ENCODE measurements around the gene KISS1R. TPM values are rescaled to one million over a fixed set of nuclear protein-coding genes. Genes with fewer than 3 reads are reported as not detected.

Gene KISS1R
- total RNA-seq, 1 experiment from 2014 or later, result not detected

Other genes with a start within 250 kb of the KISS1R start
- 35.6 and 45.6 TPM in 2 replicates for gene FSTL3, start 240.9 kb upstream of the KISS1R start, total RNA-seq (2014; rRNA removed; shearing (Covaris generic))
- gene PRSS57, start 221.9 kb upstream of the KISS1R start, total RNA-seq (2014; rRNA removed; shearing (Covaris generic)), result not detected in 2 replicates
- gene PALM, start 208.4 kb upstream of the KISS1R start, total RNA-seq (2014; rRNA removed; shearing (Covaris generic)), result 3.7 and 5.8 TPM in 2 replicates
- not detected in 2 replicates for gene MISP, start 166.2 kb upstream of the KISS1R start, total RNA-seq (2014; rRNA removed; shearing (Covaris generic))
- gene PTBP1, start 119.9 kb upstream of the KISS1R start, total RNA-seq (2014; rRNA removed; shearing (Covaris generic)), result 131 and 138 TPM in 2 replicates
- 0.14 TPM in 1 of 2 replicates, not detected in the other for gene PLPPR3, start 95.4 kb upstream of the KISS1R start, total RNA-seq (2014; rRNA removed; shearing (Covaris generic))
- not detected in 2 replicates for gene AZU1, start 89.5 kb upstream of the KISS1R start, total RNA-seq (2014; rRNA removed; shearing (Covaris generic))
- 0.72 TPM in 1 of 2 replicates, not detected in the other for gene PRTN3, start 76.3 kb upstream of the KISS1R start, total RNA-seq (2014; rRNA removed; shearing (Covaris generic))
- not detected in 2 replicates for gene ELANE, start 65.0 kb upstream of the KISS1R start, total RNA-seq (2014; rRNA removed; shearing (Covaris generic))
- gene CFD, start 57.7 kb upstream of the KISS1R start, total RNA-seq (2014; rRNA removed; shearing (Covaris generic)), result 2.3 and 3.5 TPM in 2 replicates
- gene MED16, start 24.1 kb upstream of the KISS1R start, total RNA-seq (2014; rRNA removed; shearing (Covaris generic)), result 16.6 and 27.4 TPM in 2 replicates
- gene RNU6-9, start 23.8 kb upstream of the KISS1R start, total RNA-seq (2014; rRNA removed; shearing (Covaris generic)), result not detected in 2 replicates
- 20.3 and 26.8 TPM in 2 replicates for gene R3HDM4, start 4.1 kb upstream of the KISS1R start, total RNA-seq (2014; rRNA removed; shearing (Covaris generic))
- 2.3 and 9.0 TPM in 2 replicates for gene ARID3A, start 8.7 kb downstream of the KISS1R start, total RNA-seq (2014; rRNA removed; shearing (Covaris generic))
- 61.9 and 77.2 TPM in 2 replicates for gene WDR18, start 67.0 kb downstream of the KISS1R start, total RNA-seq (2014; rRNA removed; shearing (Covaris generic))
- gene GRIN3B, start 83.1 kb downstream of the KISS1R start, total RNA-seq (2014; rRNA removed; shearing (Covaris generic)), result 0.23 TPM in 1 of 2 replicates, not detected in the other
- 57.0 and 72.5 TPM in 2 replicates for gene TMEM259, start 103.8 kb downstream of the KISS1R start, total RNA-seq (2014; rRNA removed; shearing (Covaris generic))
- gene RNU6-2, start 104.2 kb downstream of the KISS1R start, total RNA-seq (2014; rRNA removed; shearing (Covaris generic)), result not detected in 2 replicates
- 111 and 123 TPM in 2 replicates for gene CNN2, start 109.3 kb downstream of the KISS1R start, total RNA-seq (2014; rRNA removed; shearing (Covaris generic))
- gene ABCA7, start 122.8 kb downstream of the KISS1R start, total RNA-seq (2014; rRNA removed; shearing (Covaris generic)), result 2.9 and 3.6 TPM in 2 replicates
- 2.4 and 3.2 TPM in 2 replicates for gene ARHGAP45, start 149.8 kb downstream of the KISS1R start, total RNA-seq (2014; rRNA removed; shearing (Covaris generic))
- gene POLR2E, start 178.0 kb downstream of the KISS1R start, total RNA-seq (2014; rRNA removed; shearing (Covaris generic)), result 237 and 244 TPM in 2 replicates
- gene GPX4, start 186.7 kb downstream of the KISS1R start, total RNA-seq (2014; rRNA removed; shearing (Covaris generic)), result 470 and 493 TPM in 2 replicates

Data from H4 (cell line).